Activated T-cell treated with anti-CD3 and anti-CD28 coated beads, Interleukin-2, amount 50 U/mL, for 1 hour (primary cell): ENCODE measurements around the gene PABPC1L.

Experiments
- DNase-seq: peaks from one replicate; pipeline ENCODE4 v3.0.0-alpha.2; 2020

The PABPC1L gene

DNA sequence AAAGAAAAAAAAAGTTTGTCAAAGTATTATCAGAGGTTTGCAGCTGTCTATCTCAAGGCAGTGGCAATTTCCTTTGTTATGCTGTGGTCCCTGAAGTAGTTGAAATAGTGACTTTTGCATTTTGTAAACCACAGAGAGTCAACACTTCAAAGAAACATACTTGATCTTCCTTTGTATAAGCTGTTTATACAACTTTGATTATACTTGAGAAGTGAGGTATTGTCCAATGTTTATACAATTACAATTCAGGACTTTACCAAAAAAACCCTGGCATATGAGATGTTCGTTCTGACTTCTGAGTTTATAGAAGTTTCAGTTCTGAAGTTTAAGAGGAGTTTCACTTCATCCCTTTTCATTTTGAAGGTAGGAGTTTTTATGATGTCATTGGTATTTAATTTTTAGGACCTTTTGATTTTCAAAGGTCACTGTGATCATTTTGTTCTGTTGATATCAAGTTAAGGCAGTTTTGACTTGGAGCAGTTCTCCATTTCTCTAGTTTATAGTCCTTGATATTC, 60.4 kb downstream of the PABPC1L start:
- no peak for DNase-seq

GRCh38 chr20:44973053-44973452, 63.2 kb downstream of the PABPC1L start:
- DNase-seq: no peak

DNA sequence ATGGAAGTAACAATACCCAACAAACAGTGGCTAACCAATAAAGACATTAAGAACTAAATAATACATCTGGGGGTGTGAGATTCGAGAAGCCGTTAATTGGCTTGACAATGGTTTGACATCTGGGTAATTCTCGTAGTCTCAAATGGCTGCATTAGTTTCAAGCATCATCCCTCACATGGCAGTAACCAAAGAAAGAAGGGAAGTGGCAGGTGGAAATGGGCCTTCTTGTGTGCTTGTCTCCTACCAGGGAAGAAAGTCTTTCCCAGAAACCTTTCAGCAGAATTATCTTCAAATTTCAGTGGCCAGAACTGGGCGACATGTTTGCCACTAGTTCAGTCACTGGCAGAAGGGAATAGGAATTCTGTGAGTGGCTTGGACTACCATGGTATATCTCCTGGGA, 66.8 kb downstream of the PABPC1L start:
- no peak for DNase-seq

GRCh38 chr20:44979090-44979621, 69.3 kb downstream of the PABPC1L start:
- no peak for DNase-seq

GRCh38 chr20:44981736-44982406, 72.0 kb downstream of the PABPC1L start:
- DNase-seq: no peak

DNA sequence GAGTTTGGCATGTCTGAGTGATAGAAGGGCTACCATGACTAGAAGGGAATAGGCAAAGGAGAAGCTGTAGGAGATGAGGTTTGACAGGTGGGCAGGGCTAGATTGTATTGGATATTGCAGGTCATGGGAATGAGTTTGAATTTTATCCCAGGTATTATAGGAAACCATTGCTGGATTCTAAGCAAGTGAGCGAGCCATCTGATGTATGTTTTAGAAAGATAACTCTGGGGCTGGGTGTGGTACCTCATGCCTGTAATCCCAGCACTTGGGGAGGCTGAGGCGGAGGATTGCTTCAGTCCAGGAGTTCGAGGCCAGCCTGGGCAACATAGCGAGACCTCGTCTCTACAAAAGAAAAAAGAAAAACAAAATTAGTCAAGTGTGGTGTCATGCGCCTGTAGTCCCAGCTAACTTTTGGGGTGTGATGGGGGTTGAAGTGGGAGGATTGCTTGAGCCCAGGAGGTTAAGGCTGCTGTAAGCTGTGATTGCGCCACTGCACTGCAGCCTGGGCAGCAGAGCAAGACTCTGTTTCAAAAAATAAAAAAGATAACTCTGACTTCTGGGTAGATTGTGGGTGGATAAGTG, 73.3 kb downstream of the PABPC1L start:
- DNase-seq: no peak

- DNase-seq: no peak
These were observed 78.8 kb downstream of the PABPC1L start for GRCh38 chr20:44988631-44989171.
